NCI-H748 (cell line): ENCODE measurements around the gene SORBS1.

Experiments
- DNase-seq: peaks from one replicate; lab custom pipeline; 2025; ENCODE audit not compliant: unreplicated experiment; lab: John Stamatoyannopoulos, UW

The SORBS1 gene

GRCh38 chr10:95542330-95542729 lies 18.8 kb downstream of the SORBS1 start:
- peak; percentile 37 for DNase-seq

GRCh38 chr10:95540514-95541052 lies 20.6 kb downstream of the SORBS1 start:
- DNase-seq, result no peak

GRCh38 chr10:95539560-95540284 lies 21.4 kb downstream of the SORBS1 start:
- DNase-seq, result no peak

- DNase-seq, result no peak
Measured at GRCh38 chr10:95538412-95538811, 22.8 kb downstream of the SORBS1 start.

GRCh38 chr10:95537542-95537927 lies 23.6 kb downstream of the SORBS1 start:
- DNase-seq, result no peak

- no peak for DNase-seq
Measured at GRCh38 chr10:95536894-95537541, 24.2 kb downstream of the SORBS1 start.

- no peak for DNase-seq
Measured at GRCh38 chr10:95536017-95536416, 25.2 kb downstream of the SORBS1 start.

GRCh38 chr10:95535526-95535925 lies 25.6 kb downstream of the SORBS1 start:
- no peak for DNase-seq

GRCh38 chr10:95533590-95533989 lies 27.6 kb downstream of the SORBS1 start:
- no peak for DNase-seq

GRCh38 chr10:95532536-95532935 lies 28.6 kb downstream of the SORBS1 start:
- no peak for DNase-seq

- no peak for DNase-seq
Measured at GRCh38 chr10:95531994-95532399, 29.2 kb downstream of the SORBS1 start.

GRCh38 chr10:95531058-95531809 lies 29.9 kb downstream of the SORBS1 start:
- DNase-seq, result no peak

GRCh38 chr10:95530561-95530960 lies 30.6 kb downstream of the SORBS1 start:
- no peak for DNase-seq

- DNase-seq, result no peak
Measured at GRCh38 chr10:95530029-95530428, 31.1 kb downstream of the SORBS1 start.

- no peak for DNase-seq
Measured at GRCh38 chr10:95526044-95526443, 35.1 kb downstream of the SORBS1 start.

- no peak for DNase-seq
Measured at GRCh38 chr10:95525033-95525418, 36.1 kb downstream of the SORBS1 start.

GRCh38 chr10:95524358-95525032 lies 36.7 kb downstream of the SORBS1 start:
- no peak for DNase-seq

GRCh38 chr10:95522117-95522516 lies 39.1 kb downstream of the SORBS1 start:
- no peak for DNase-seq

- DNase-seq, result no peak
Measured at GRCh38 chr10:95520617-95521016, 40.6 kb downstream of the SORBS1 start.

GRCh38 chr10:95518455-95519452 lies 42.4 kb downstream of the SORBS1 start:
- no peak for DNase-seq
